ENCODE data around the gene NCK2.

- TF ChIP-seq, protein P1, sequence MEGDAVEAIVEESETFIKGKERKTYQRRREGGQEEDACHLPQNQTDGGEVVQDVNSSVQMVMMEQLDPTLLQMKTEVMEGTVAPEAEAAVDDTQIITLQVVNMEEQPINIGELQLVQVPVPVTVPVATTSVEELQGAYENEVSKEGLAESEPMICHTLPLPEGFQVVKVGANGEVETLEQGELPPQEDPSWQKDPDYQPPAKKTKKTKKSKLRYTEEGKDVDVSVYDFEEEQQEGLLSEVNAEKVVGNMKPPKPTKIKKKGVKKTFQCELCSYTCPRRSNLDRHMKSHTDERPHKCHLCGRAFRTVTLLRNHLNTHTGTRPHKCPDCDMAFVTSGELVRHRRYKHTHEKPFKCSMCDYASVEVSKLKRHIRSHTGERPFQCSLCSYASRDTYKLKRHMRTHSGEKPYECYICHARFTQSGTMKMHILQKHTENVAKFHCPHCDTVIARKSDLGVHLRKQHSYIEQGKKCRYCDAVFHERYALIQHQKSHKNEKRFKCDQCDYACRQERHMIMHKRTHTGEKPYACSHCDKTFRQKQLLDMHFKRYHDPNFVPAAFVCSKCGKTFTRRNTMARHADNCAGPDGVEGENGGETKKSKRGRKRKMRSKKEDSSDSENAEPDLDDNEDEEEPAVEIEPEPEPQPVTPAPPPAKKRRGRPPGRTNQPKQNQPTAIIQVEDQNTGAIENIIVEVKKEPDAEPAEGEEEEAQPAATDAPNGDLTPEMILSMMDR (conservative IDR thresholded peaks at IDR 0.05; ENCODE audit: low read depth, low read length), result no peak
- no peak for TF ChIP-seq EZH2 (IDR thresholded peaks at IDR 0.05; ENCODE audit: low read length, unreplicated experiment)
These were observed 139.4 kb downstream of the NCK2 start for GRCh38 chr2:105883911-105884694.
